NCI-H69 (cell line): Measurements from ENCODE around the gene CLBA1.
A peak's percentile ranks its signal among the peaks of the same experiment; 100 is the strongest.
"Not testable (repeated sequence)": the region's sequence is repeated elsewhere in the genome, so short reads cannot be mapped to it uniquely, and the experiment has no call there.

ENCODE experiments used
- DNase-seq: peaks from one replicate; lab custom pipeline; 2025; lab: John Stamatoyannopoulos, UW

Gene CLBA1

DNA sequence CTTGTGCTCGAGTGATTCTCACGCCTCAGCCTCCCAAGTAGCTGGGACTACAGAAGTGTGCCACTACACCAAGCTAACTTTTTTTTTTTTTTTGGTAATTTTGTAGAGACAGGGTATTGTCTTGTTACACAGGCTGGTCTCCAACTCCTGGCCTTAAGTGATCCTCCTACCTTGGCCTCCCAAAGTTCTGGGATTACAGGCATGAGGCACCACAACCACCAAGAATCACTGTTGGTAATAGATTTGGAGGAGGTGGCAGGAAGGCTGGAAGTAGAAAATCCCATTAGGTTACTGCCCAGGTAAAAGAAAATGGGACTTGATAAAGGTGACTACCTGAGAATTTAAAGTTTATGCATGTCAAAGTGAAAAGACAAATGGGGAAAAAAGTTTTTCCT, 36.7 kb downstream of the CLBA1 start:
- no peak for DNase-seq

DNA sequence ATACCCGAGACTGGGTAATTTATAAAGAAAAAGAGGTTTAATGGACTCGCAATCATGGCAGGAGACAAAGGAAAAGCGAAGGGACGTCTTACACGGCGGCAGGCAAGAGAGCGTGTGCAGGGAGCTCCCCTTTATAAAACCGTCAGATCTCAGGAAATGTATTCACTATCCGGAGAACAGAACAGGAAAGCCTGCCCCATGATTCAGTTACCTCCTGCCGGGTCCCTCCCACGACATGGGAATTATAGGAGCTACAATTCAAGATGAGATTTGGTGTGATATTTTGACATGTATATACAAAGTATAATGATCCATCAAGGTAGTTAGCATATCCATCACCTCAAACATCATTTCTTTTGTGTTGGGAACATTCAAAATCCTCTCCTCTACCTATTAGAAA, 37.6 kb downstream of the CLBA1 start:
- no peak for DNase-seq

GRCh38 chr14:105023791-105024480, 38.3 kb downstream of the CLBA1 start:
- no peak for DNase-seq

DNA sequence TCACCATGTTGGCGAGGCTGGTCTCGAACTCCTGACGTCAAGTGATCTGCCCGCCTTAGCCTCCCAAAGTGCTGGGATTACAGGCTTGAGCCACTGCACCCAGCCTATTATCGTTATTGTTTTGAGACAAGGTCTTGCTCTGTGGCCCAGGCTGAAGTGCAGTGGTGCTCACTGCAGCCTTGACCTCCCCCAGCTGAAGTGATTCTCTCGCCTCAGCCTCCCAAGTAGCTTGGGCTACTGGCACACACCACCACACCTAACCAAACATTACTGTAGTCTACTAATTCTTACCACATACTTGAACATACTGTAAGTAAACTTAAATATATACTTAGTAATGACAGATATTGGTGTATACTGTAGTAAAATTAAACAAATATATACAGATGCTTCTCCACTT, 39.8 kb downstream of the CLBA1 start:
- no peak for DNase-seq

- no peak for DNase-seq
Measured at GRCh38 chr14:105026033-105026785, 40.6 kb downstream of the CLBA1 start.

- DNase-seq, result peak; percentile 26
Measured at GRCh38 chr14:105026802-105027563, 41.4 kb downstream of the CLBA1 start.

DNA sequence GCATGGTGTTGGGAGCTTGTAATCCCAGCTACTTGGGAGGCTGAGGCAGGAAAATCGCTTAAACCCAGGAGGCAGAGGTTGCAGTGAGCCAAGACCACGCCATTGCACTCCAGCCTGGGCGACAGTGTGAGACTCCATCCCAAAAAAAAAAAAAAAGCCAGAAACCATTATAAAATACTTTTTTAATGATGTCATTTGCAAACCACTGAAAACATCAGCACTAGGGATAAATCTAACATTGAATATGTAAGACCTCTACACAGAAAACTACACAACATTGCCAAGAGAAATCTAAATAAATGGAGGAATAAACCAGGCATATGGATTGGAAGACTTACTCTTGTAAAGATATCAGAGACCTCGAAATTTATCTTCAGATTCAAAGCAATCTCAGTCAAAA, 42.1 kb downstream of the CLBA1 start:
- DNase-seq, result not testable (repeated sequence)

GRCh38 chr14:105028251-105028927, 42.8 kb downstream of the CLBA1 start:
- no peak for DNase-seq

DNA sequence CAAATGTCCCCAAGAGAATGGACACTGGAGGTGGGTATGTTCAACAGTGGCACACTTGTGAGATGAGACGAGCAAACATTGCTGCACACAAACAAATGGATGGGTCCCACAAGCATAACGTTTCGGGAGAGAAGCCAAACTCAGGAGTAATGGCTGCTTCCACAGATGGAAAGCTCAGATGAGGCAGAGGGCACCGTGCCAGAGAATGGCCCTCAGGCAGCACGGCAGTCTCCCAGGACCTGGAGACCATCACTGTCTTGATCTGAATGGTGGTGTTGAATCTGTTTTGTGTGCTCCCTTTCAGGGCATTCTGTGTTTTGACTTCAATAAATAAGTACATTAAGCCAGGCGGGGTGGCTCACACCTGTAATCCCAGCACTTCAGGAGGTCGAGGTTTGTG, 43.8 kb downstream of the CLBA1 start:
- DNase-seq, result no peak

GRCh38 chr14:105030194-105030593, 44.6 kb downstream of the CLBA1 start:
- DNase-seq, result no peak

- DNase-seq, result no peak
Measured at GRCh38 chr14:105030836-105031396, 45.3 kb downstream of the CLBA1 start.

GRCh38 chr14:105032451-105032901, 46.9 kb downstream of the CLBA1 start:
- DNase-seq, result not testable (repeated sequence)

DNA sequence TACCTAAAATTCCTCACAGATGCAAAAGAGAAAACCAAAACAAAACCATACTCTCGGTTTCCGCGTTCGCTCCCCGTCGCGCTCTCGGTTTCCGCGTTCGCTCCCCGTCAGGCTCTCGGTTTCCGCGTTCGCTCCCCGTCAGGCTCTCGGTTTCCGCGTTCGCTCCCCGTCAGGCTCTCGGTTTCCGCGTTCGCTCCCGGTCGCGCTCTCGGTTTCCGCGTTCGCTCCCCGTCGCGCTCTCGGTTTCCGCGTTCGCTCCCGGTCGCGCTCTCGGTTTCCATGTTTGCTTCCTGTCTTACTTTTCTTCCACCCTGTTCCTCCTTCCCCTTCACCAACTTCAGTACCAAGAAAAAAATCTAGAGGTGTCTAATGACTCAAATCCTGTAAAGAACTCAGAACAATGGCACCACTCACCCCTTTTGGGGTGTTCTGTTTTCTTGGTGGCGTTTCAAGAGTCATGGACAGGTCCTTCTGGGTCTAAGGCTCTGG, 47.9 kb downstream of the CLBA1 start:
- DNase-seq, result not testable (repeated sequence)

DNA sequence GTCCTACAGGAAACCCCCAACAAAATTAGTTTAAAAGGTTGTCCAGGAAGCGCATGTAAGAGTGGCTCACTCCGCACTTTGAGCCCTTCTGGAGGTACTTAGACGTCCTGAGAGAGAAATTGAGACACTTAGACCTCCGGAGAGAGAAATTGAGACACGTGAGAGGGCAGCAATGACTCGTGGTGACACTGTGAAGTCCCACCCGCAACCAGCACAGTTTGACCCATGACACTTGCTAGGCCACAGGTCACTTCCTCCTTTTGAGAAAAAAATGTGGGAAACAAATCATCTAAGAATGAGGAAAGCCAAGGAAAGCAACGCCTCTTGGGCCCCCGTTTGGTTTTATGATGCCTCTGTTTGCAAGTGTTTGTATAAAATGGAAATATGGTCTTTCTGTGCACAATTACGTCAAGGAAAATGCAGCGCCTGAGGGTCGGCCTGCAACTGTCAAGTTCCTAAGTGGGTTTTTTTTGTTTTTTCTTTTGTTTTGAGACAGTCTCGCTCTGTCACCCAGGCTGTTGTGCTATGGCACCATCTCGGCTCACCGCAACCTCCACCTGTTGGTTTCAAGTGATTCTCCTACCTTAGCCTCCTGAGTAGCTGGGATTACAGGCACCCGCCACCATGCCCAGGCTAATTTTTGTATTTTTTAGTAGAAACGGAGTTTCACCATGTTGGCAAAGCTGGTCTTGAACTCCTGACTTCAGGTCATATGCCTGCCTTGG, 48.9 kb downstream of the CLBA1 start:
- no peak for DNase-seq

GRCh38 chr14:105035616-105036015, 50.0 kb downstream of the CLBA1 start:
- not testable (repeated sequence) for DNase-seq

- no peak for DNase-seq
Measured at GRCh38 chr14:105039458-105040205, 54.0 kb downstream of the CLBA1 start.

DNA sequence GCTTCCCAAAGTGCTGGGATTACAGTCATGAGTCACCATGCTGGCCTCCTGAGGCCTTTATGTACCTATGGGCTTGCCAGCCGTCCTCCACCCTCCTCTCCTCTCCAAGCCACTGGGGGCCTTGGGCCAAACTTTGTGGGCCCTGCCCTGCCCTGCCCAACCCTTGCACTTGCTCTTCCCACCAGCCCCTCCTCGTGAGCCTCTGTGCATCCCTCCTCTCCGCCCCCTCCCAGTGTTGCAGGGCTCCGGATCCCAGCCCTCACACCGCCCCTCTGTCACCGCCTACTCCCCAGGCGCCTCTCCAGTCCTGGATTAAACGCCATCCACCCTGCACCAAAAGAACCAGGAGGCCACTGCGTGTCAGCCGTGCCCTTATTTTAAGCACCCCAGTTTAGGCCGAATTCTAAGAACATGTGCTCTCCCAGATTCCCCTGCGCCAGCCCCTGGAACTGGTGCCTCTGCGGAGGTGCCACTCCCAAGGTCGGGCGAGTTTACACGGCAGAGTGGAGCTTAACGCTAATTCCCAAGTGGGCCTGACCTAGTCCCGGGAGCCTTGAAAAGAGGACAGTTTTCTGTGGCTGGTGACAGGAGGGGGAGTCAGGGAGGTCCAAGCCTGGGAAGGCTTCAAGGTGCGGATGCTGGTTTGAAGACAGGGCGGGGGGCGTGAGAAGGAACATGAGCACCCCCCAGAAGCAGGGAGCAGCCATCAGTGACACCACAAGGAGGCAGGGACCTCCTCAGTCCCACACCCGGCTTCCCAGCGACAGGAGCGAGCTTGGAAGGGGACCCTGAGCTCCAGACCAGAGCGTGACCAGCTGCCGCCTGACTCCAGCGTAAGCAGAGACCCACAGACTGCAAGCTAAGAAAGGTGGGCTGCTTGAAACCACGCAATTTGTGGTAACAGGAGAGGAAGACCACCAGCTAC, 56.5 kb downstream of the CLBA1 start:
- no peak for DNase-seq

DNA sequence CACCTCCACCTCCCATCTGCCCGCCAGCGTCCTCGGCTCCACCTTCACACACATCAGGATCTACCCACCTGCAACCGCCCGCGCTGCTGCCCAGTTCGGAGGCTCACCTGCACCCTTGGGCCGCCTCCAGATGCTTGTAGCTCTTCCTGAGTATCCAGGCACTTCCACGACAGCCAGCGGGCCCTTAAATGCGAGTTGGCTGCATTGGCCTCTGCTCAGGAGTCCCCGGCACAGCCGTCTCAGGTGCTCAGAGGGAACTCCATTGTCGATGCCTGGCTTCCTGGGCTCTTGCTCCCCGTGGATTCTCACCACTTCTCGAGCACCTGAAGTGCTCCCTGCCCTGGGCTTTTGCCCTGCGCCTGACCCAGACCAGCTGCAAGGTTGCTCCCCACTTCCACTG, 57.2 kb downstream of the CLBA1 start:
- DNase-seq, result no peak

DNA sequence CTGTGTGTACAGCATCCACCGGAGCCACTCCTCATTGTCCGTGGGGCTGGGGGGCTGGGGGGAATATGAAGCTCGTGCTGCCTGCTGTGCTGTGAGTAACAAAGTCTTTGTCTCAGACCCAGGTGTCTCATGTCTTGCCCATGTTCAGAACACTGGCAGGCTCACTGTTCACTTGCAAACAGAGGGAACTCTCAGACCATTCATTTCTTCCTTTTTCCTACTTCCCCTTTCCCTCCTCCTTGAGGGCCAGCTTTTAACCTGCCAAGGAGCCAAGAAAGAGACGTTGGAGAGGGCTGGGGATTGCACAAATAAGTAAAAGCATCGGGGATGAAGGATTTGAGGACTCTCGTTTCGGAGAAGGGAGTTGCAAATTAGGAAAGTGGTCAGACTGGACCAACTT, 58.1 kb downstream of the CLBA1 start:
- DNase-seq, result no peak
